Renal cortical epithelial cell (primary cell): ENCODE measurements around the gene SYNPO. TPM values are rescaled to one million over a fixed set of nuclear protein-coding genes. Genes with fewer than 3 reads are reported as not detected.

ENCODE experiments used
- DNase-seq: peaks from one replicate; pipeline ENCODE4 v3.0.0-alpha.2; 2011; ENCODE audit warnings: low read depth
- total RNA-seq: library from RNA; depleted of rRNA; stranded (reverse); fragments of >200 nt; gene quantifications from 2 replicates; pipeline ENCODE4 v1.2.3, GENCODE V29; 2014

The SYNPO gene
- total RNA-seq, 1 donor from 2014 or later: 23.1 TPM

- DNase-seq: no peak
Observed at GRCh38 chr5:150689120-150689519, 48.7 kb downstream of the SYNPO start.

- no peak for DNase-seq
Observed at GRCh38 chr5:150690760-150691159, 50.3 kb downstream of the SYNPO start.

GRCh38 chr5:150692276-150692675 lies 51.8 kb downstream of the SYNPO start:
- DNase-seq: no peak

GRCh38 chr5:150694612-150695011 lies 54.2 kb downstream of the SYNPO start:
- no peak for DNase-seq

GRCh38 chr5:150700246-150700593 lies 59.8 kb downstream of the SYNPO start:
- peak; percentile 15 for DNase-seq

GRCh38 chr5:150700594-150701377 lies 60.3 kb downstream of the SYNPO start, which contains the start of gene RBM22:
RBM22 (minus strand) TSS chr5:150701062; CDS start chr5:150700985, 77 bp downstream.
- DNase-seq: peak; percentile 81

GRCh38 chr5:150703762-150704161 lies 63.3 kb downstream of the SYNPO start:
- DNase-seq: no peak

GRCh38 chr5:150706776-150707390 lies 66.4 kb downstream of the SYNPO start:
- DNase-seq: no peak

Other genes starting within 250 kb of the SYNPO start
- 25.4 and 42.5 TPM in 2 replicates for gene CD74, start 227.8 kb upstream of the SYNPO start, total RNA-seq
- gene RPS14, start 190.9 kb upstream of the SYNPO start, total RNA-seq: 1,285 and 3,835 TPM in 2 replicates
- 86.0 and 225 TPM in 2 replicates for gene NDST1, start 132.5 kb upstream of the SYNPO start, total RNA-seq
- 0.45 and 0.87 TPM in 2 replicates for gene MYOZ3, start 20.6 kb downstream of the SYNPO start, total RNA-seq
- 17.9 and 39.1 TPM in 2 replicates for gene RBM22, start 60.4 kb downstream of the SYNPO start, total RNA-seq
- gene DCTN4, start 118.4 kb downstream of the SYNPO start, total RNA-seq: 35.6 and 61.8 TPM in 2 replicates
- 32.4 and 39.4 TPM in 2 replicates for gene SMIM3, start 138.1 kb downstream of the SYNPO start, total RNA-seq
- gene IRGM, start 205.9 kb downstream of the SYNPO start, total RNA-seq: not detected in 2 replicates